ENCODE results near the gene GAL3ST2. TPM values are rescaled to one million over a fixed set of nuclear protein-coding genes. Genes with fewer than 3 reads are reported as not detected.
"Not testable (repeated sequence)": the region's sequence is repeated elsewhere in the genome, so short reads cannot be mapped to it uniquely, and the experiment has no call there.

GAL3ST2 gene
- total RNA-seq, 4 donors from 2014 or later: 0.80 to 3.3 TPM; not detected in 2

DNA sequence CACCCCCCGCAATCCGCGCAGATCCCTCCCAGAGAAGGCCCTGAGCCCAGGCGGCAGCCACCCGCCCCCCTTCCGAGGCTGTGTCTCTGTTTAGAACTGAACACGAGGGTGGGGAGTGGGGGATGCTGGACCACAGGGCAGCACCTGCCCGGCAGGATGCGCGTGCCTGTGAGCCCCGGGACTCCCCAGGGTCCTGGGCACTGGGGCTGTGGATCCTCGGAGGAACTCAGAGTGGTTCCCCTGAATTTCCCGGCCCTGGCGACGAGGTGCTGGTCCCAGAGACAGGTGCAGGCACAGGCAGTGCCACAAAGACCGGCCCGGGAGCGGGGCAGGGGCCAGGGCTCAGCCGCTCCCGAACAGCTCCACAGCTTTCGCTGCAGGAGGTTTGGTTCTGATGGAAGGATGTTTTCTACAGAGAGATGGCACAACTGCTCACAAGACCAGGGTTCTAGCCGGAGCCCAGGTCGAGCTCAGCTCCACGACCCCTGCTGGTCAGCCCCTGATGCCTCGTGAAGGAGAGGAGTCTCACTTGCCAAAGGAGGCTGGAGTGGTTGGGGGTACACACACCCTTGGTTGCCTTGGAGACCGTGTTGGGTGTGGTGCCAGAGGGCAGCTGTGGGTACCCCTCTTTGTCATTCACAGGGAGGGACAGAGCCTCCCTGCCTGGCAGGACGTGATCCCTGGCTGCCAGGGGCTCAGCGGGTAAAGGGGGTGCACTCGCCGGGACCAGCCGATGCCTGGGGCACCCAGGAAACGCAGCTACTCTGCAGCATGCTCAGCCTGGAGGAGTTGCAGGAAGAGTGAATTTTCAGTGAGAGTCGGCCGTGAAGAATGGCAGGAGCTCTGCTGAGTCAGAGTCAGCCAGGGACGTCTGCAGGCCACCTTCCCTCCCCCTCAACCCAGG is 28.0 kb downstream of the GAL3ST2 start:
- Histone ChIP-seq H3K4me3 (peak overlapping the region; percentile 29 to 58 (median 54)), H3K9me3 (no peaks in the 10 kb centered on the region), H3K4me1 (peaks cover 0 to 24% (median 10%) of the 10 kb centered on the region in 4 donors), H3K36me3 (no peaks in the 10 kb centered on the region), H3K27ac (peak overlapping the region in 1 of 4 donors; percentile 18), H3K27me3 (no peaks in the 10 kb centered on the region)
- peak in 2 of 3 donors; percentile 49 for DNase-seq
- TF ChIP-seq, protein P1, sequence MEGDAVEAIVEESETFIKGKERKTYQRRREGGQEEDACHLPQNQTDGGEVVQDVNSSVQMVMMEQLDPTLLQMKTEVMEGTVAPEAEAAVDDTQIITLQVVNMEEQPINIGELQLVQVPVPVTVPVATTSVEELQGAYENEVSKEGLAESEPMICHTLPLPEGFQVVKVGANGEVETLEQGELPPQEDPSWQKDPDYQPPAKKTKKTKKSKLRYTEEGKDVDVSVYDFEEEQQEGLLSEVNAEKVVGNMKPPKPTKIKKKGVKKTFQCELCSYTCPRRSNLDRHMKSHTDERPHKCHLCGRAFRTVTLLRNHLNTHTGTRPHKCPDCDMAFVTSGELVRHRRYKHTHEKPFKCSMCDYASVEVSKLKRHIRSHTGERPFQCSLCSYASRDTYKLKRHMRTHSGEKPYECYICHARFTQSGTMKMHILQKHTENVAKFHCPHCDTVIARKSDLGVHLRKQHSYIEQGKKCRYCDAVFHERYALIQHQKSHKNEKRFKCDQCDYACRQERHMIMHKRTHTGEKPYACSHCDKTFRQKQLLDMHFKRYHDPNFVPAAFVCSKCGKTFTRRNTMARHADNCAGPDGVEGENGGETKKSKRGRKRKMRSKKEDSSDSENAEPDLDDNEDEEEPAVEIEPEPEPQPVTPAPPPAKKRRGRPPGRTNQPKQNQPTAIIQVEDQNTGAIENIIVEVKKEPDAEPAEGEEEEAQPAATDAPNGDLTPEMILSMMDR (IDR thresholded peaks at IDR 0.05): no peak
- TF ChIP-seq POLR2A (IDR thresholded peaks at IDR 0.05): no peak

DNA sequence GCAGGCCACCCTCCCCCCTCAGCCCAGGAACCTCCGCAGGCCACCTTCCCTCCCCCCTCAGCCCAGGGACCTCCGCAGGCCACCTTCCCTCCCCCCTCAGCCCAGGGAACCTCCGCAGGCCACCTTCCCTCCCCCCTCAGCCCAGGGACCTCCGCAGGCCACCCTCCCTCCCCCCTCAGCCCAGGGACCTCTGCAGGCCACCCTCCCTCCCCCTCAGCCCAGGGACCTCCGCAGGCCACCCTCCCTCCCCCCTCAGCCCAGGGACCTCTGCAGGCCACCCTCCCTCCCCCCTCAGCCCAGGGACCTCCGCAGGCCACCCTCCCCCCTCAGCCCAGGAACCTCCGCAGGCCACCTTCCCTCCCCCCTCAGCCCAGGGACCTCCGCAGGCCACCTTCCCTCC is 29.6 kb downstream of the GAL3ST2 start:
- DNase-seq, H3K36me3 ChIP-seq, H3K4me3 ChIP-seq, H3K9me3 ChIP-seq, H3K27ac ChIP-seq, H3K27me3 ChIP-seq: not testable (repeated sequence)
- peaks cover 0 to 24% (median 10%) of the 10 kb centered on the region in 4 donors for H3K4me1 ChIP-seq

DNA sequence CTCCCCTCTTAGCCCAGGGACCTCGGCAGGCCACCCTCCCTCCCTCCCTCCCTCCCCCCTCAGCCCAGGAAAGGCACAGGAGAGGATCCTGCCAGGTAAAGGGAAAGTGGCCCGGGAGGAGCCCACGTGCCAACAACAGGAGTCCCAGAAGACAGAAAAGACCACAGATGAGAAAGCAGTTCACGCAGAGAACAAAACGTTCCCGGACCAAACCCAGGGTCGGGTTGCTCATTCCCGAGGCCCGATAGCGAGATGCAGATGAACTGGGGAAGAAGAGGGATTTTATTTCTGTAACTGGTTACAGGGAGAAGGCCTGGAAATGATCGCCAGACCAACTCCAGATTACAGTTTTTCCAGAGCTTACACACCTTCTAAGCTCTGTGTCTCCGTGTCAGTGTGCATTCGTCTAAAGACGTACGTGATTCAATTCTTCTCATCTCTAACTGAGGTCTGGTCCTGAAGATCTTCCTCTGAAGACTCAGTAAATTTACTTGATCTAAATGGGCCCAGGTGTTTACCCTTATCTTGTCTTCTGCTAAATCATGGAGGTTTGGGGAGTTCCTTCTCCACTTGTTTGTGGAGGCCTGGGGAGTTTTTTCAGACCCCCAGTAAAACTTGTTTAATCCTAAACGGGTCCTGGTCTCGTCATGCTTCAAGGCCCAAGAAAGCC is 31.6 kb downstream of the GAL3ST2 start:
- H3K27ac ChIP-seq: peak overlapping the region in 2 of 4 donors; percentile 50 to 69
- H3K36me3 ChIP-seq: no peaks in the 10 kb centered on the region
- no peaks in the 10 kb centered on the region for H3K9me3 ChIP-seq
- H3K4me1 ChIP-seq: peaks cover 0 to 18% (median 10%) of the 10 kb centered on the region in 4 donors
- DNase-seq: no peak
- TF ChIP-seq, protein P1 (IDR thresholded peaks at IDR 0.05): no peak
- TF ChIP-seq POLR2A (IDR thresholded peaks at IDR 0.05): no peak
- H3K27me3 ChIP-seq: no peaks in the 10 kb centered on the region
- peak overlapping the region in 1 of 4 donors; percentile 7 for H3K4me3 ChIP-seq

DNA sequence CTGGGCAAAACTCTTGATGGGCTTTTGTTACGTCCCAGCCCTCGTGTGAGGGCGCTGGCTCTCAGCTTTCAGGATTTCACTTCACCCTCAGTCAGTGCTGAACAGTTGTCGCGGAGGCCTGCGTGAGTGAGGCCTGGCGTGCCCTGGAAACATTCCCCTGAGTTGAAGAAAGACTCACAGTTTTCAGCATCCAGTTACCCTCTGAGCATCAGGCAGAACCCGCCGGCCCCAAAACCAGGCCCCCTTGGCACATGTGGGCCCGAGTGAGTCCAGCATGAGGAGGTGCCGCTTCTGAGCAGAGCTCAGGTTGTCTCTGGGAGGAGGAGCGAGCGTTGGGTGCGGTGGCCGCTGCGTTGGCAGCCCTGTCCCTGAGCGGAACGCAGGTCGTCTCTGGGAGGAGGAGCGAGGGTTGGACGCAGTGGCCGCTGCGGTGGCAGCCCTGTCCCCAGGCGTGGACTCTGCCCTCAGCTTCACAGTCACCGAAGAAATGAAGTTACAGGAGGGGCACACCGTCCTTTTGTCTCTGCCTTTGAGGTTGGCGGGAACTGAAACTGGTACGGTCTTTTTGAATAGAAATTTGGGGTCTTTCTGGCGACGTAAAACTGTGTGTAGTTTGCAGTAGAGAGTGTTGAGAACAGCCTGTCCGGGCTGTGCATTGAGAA is 32.2 kb downstream of the GAL3ST2 start, which contains the start of gene NEU4:
TSS of gene NEU4 (plus strand) at position 473 of the 662 bp plus-strand sequence. CDS start 5,292 bp downstream, outside the sequence.
- H3K4me1 ChIP-seq: peaks cover 0 to 11% (median 9%) of the 10 kb centered on the region in 4 donors
- no peaks in the 10 kb centered on the region for H3K9me3 ChIP-seq
- no peaks in the 10 kb centered on the region for H3K27me3 ChIP-seq
- DNase-seq: peak in 2 of 3 donors; percentile 86 to 90
- peak within 1 kb of the TSS in 3 of 4 donors; percentile 26 to 59 (median 52) for H3K4me3 ChIP-seq
- no peaks in the 10 kb centered on the region for H3K36me3 ChIP-seq
- peak within 1 kb of the TSS in 3 of 4 donors; percentile 50 to 77 (median 55) for H3K27ac ChIP-seq
- TF ChIP-seq, protein P1 (IDR thresholded peaks at IDR 0.05): no peak
- peak; percentile 50 to 68 for TF ChIP-seq POLR2A (IDR thresholded peaks at IDR 0.05)

DNA sequence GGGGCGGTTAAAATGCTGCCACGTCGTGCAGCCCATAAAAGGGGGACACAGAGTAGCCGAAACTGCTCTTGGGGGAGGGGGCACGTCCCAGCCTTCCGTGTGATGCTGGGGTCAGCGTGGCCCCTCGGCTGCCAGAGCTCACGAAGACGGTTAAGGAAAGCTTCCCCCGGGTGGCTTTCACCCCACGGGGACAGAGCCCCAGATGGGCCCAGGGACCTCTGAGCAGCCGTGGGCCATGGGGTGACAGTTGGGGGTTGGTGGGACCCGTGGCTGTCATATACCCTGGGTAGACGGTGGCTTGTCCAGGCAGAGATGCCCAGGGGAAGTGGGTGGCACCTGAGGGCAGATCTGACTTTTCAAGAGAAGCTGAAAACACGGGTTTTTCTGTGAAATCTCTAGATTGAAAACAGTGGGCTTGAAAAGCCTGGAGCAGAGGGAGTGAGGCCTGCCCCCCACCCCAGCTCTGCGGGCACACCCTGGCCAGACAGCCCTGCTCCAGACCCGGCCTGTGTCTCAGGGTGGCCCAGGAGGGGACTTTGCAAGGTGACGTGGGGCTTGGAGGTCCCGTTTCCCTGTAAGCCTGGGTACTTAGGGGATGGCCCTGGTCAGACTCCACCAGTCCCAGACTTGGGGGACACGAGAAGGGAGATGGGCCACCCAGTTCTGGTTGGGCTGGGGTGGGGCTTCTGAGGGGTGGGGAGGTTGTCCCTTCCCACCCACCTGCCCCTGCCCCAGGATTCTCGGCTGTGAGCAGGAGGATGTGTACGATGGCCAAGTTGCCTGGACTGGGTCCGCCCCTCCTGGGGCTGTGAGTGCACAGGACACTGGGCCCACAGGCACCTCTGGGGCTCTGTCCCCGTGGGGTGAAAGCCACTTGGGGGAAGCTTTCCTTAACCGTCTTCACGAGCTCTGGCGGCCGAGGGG is 33.0 kb downstream of the GAL3ST2 start:
- peak overlapping the region in 3 of 4 donors; percentile 26 to 59 (median 52) for H3K4me3 ChIP-seq
- H3K36me3 ChIP-seq: no peaks in the 10 kb centered on the region
- H3K27ac ChIP-seq: peak overlapping the region in 3 of 4 donors; percentile 48 to 77 (median 55)
- no peaks in the 10 kb centered on the region for H3K27me3 ChIP-seq
- DNase-seq: peak in 1 of 3 donors; percentile 50
- H3K4me1 ChIP-seq: peaks cover 0 to 3% (median 3%) of the 10 kb centered on the region in 4 donors
- TF ChIP-seq POLR2A (IDR thresholded peaks at IDR 0.05): no peak
- TF ChIP-seq, protein P1 (IDR thresholded peaks at IDR 0.05): no peak
- no peaks in the 10 kb centered on the region for H3K9me3 ChIP-seq

All from Peyer's patch (tissue), 4 donors.